MCF 10A (cell line): ENCODE measurements around the gene ADGRF5. TPM values are rescaled to one million over a fixed set of nuclear protein-coding genes. Genes with fewer than 3 reads are reported as not detected.

Experiments
- BruUV-seq: library from RNA; stranded (reverse); fragments of 400-500 nt; replicated peaks from 2 replicates; lab custom pipeline; 2021; lab: Mats Ljungman, UMichigan
- CTCF ChIA-PET: fragments of 300-600 bp; sonication (Branson Sonifier 250); formaldehyde crosslinking; extraction: SDS; loops from one replicate; lab custom pipeline; 2021; ENCODE audit warnings: antibody characterized with exemption, inconsistent platforms; lab: Yijun Ruan, JAX
- POLR2A ChIA-PET: fragments of 300-600, 350-650 bp; sonication (Branson Sonifier 250); formaldehyde crosslinking; extraction: SDS; loops from one replicate; lab custom pipeline; 2020; ENCODE audit warnings: antibody characterized with exemption, inconsistent platforms; lab: Yijun Ruan, JAX
- DNase-seq: peaks from one replicate; pipeline ENCODE4 v3.0.0-alpha.2; 2018; ENCODE audit not compliant: unreplicated experiment
- H3K27ac Mint-ChIP-seq: one replicate; pipeline ENCODE4 v1.8.0; 2022; ENCODE audit warnings: mild to moderate bottlenecking, low read depth, mixed read lengths; ENCODE audit not compliant: unreplicated experiment
- H3K27me3 Mint-ChIP-seq: one replicate; pipeline ENCODE4 v1.8.0; 2022; ENCODE audit warnings: mixed read lengths; ENCODE audit not compliant: insufficient read depth, unreplicated experiment
- H3K36me3 Mint-ChIP-seq: one replicate; pipeline ENCODE4 v1.8.0; 2022; ENCODE audit warnings: mild to moderate bottlenecking, moderate library complexity, mixed read lengths; ENCODE audit not compliant: insufficient read depth, unreplicated experiment
- H3K4me1 Mint-ChIP-seq: one replicate; pipeline ENCODE4 v1.8.0; 2022; ENCODE audit warnings: mixed read lengths; ENCODE audit not compliant: insufficient read depth, unreplicated experiment
- H3K4me3 Mint-ChIP-seq: one replicate; pipeline ENCODE4 v1.8.0; 2022; ENCODE audit warnings: mild to moderate bottlenecking, moderate library complexity, mixed read lengths; ENCODE audit not compliant: unreplicated experiment
- H3K9me3 Mint-ChIP-seq: one replicate; pipeline ENCODE4 v1.8.0; 2022; ENCODE audit warnings: mixed read lengths; ENCODE audit not compliant: unreplicated experiment
- CTCF ChIP-seq: fragments of 200-600 bp; IDR thresholded peaks from one replicate; pipeline ENCODE4 v1.8.0; 2022; ENCODE audit warnings: antibody characterized with exemption, mild to moderate bottlenecking; ENCODE audit not compliant: unreplicated experiment
- intact Hi-C: fragments of 100-400 bp; cut with micrococcal nuclease; formaldehyde crosslinking; loops from 2 replicates; pipeline ENCODE4 v1.14.1; 2022
- total RNA-seq: library from RNA; stranded (reverse); gene quantifications from 2 replicates; pipeline ENCODE4 v1.2.3, GENCODE V29; 2022

The ADGRF5 gene
- total RNA-seq, 1 experiment from 2014 or later: not detected

GRCh38 chr6:46903175-46903574 is 18.6 kb downstream of the ADGRF5 start:
- Mint-ChIP-seq H3K4me1 (no peaks in the 10 kb centered on the region), H3K27me3 (no peaks in the 10 kb centered on the region), H3K4me3 (no peak overlapping the region), H3K36me3 (no peaks in the 10 kb centered on the region), H3K27ac (no peak overlapping the region), H3K9me3 (no peaks in the 10 kb centered on the region)
- no TSS peak for BruUV-seq
- ChIA-PET CTCF (no interaction called here), POLR2A (no interaction called here)
- no peak for TF ChIP-seq CTCF
- intact Hi-C loops: no loop called here
- peak; percentile 4 for DNase-seq

GRCh38 chr6:46901882-46902314 is 19.8 kb downstream of the ADGRF5 start:
- H3K9me3 Mint-ChIP-seq: no peaks in the 10 kb centered on the region

GRCh38 chr6:46900266-46900665 is 21.5 kb downstream of the ADGRF5 start:
- Mint-ChIP-seq H3K4me3 (no peak overlapping the region), H3K27ac (no peak overlapping the region), H3K27me3 (no peaks in the 10 kb centered on the region), H3K4me1 (no peaks in the 10 kb centered on the region), H3K36me3 (no peaks in the 10 kb centered on the region), H3K9me3 (no peaks in the 10 kb centered on the region)
- DNase-seq: no peak
- ChIA-PET POLR2A (interaction anchor here (0.7 kb wide), 3 partner anchors 10 to 76 kb away, joined by 3 to 4 read pairs (median 3); no protein-coding TSS in a partner anchor), CTCF (interaction anchor here (0.6 kb wide), 1 partner anchor 20 kb away, joined by 3 read pairs; no protein-coding TSS in a partner anchor)
- TF ChIP-seq CTCF: no peak
- BruUV-seq: no TSS peak
- intact Hi-C loops: no loop called here

More at GRCh38 chr6:46901882-46902314, 19.8 kb downstream of the ADGRF5 start:
- intact Hi-C loops: no loop called here
- no peaks in the 10 kb centered on the region for H3K27me3 Mint-ChIP-seq
- H3K36me3 Mint-ChIP-seq: no peaks in the 10 kb centered on the region
- ChIA-PET POLR2A (no interaction called here), CTCF (no interaction called here)
- H3K4me3 Mint-ChIP-seq: no peak overlapping the region
- no peak overlapping the region for H3K27ac Mint-ChIP-seq
- no peak for TF ChIP-seq CTCF
- BruUV-seq: no TSS peak
- DNase-seq: peak; percentile 1
- H3K4me1 Mint-ChIP-seq: no peaks in the 10 kb centered on the region

- no peaks in the 10 kb centered on the region for H3K9me3 Mint-ChIP-seq
- TF ChIP-seq CTCF: no peak
- no peak overlapping the region for H3K27ac Mint-ChIP-seq
- POLR2A ChIA-PET: interaction anchor here (0.7 kb wide), 1 partner anchor 32 kb away, joined by 3 read pairs; no protein-coding TSS in a partner anchor
- BruUV-seq: no TSS peak
- no peaks in the 10 kb centered on the region for H3K36me3 Mint-ChIP-seq
- CTCF ChIA-PET: interaction anchor here (0.6 kb wide), 1 partner anchor 20 kb away, joined by 3 read pairs; no protein-coding TSS in a partner anchor
- DNase-seq: no peak
- intact Hi-C loops: no loop called here
- no peaks in the 10 kb centered on the region for H3K4me1 Mint-ChIP-seq
- H3K4me3 Mint-ChIP-seq: no peak overlapping the region
- H3K27me3 Mint-ChIP-seq: no peaks in the 10 kb centered on the region
Measured at GRCh38 chr6:46899659-46900058, 22.1 kb downstream of the ADGRF5 start.
